NOMO-1 treated with DMSO at 0.1 percent for 48 hours (cell line): ENCODE measurements around the gene GRIPAP1.

Experiments used
- DNase-seq: peaks from one replicate; lab custom pipeline; 2025; ENCODE audit not compliant: unreplicated experiment; lab: John Stamatoyannopoulos, UW

Gene GRIPAP1

DNA sequence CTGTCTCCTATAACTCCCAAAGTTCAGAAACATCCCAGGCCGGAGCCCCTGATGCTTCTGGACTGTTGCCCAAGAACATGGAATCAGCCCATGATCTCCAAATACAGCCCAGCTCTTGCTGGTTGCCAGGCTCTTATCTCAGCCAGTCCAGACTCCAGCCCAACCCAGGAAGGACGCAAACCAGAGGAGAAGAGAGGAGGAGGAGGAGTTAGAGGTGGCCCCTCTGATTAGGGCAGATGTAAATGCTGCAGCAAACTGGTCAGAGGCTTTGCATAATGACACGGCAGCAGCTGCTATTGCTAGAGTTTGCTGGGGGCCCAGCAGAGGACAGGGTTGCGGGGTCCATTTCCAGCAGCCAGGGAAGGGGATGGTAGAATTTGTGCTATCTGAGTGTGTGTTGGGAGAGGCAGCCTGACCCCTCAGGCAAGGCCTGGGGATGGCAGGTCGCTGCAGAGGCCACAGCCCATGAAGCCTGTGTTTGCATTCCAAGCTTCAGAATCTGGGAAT, 40.4 kb downstream of the GRIPAP1 start:
- DNase-seq = no peak

- peak; percentile 18 for DNase-seq
Observed at GRCh38 chrX:48960291-48960690, 41.8 kb downstream of the GRIPAP1 start.

GRCh38 chrX:48958635-48959094, 43.4 kb downstream of the GRIPAP1 start:
- no peak for DNase-seq

GRCh38 chrX:48957827-48958634, 44.0 kb downstream of the GRIPAP1 start:
- peak; percentile 95 for DNase-seq

GRCh38 chrX:48957477-48957826, 44.6 kb downstream of the GRIPAP1 start, which contains the start of gene OTUD5:
Gene OTUD5, minus strand, starts transcription at chrX:48957607. Its CDS starts 37 bp downstream, at chrX:48957570.
- peak; percentile 68 for DNase-seq

- no peak for DNase-seq
Observed at GRCh38 chrX:48956728-48957414, 45.2 kb downstream of the GRIPAP1 start.

DNA sequence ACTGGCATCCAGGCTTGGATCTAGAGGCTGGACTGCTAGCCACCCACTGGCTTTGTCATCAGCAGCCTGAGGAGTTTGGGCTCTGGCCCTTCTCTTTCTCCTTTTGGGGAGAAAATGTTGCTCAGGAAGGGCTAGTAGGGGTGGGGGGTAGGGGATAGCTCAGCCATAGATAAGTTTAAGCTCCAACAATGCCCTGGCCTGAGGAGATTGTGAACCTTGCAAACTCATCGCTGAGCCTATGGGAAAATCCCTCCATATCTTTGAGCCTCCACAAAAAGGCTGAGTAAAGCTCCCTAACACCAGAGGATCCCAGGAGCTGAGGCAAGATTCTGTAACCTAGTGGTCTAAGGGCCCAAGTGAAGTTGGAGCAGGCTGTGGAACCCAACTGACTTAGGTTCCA, 53.5 kb downstream of the GRIPAP1 start:
- no peak for DNase-seq

DNA sequence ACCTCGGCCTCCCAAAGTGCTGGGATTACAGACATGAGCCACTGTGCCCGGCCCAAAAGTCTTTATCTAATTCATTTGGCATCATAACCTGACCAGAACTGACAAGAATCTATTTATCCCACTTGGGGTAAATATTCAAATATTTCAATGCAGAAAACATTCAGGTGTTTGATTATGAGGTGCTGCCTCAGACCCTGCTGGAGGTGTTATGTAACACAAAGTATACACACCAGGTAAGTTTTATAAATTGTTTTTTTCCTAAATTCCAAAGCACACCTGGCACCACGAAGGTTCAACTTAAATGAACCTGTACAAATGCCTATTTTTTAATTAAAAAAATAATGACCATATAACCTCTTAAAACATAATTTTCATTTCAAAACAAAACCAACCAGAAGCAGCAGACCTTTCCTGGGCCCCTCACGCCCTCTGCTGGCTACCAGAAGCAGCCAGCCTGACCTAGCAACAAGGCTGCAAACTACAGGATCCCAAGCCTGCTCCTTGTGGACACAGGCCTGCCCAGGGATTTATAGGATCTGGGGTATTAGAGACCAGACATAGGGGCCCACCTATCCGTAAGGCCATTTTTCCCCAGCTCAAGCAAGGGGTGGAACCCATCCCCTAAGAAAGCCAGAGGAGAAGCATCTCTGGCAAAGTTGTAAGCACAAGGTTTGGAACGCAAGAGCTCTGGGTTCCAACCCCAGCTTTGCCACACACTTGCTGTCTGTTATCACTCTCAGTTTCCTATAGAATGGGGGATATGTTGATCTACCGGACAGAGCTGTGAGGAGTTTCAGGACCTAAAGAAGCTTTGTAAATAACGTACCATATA, 56.3 kb downstream of the GRIPAP1 start:
- peak; percentile 11 for DNase-seq

GRCh38 chrX:48942895-48943294, 59.2 kb downstream of the GRIPAP1 start:
- DNase-seq = no peak

GRCh38 chrX:48940404-48940955, 61.6 kb downstream of the GRIPAP1 start:
- no peak for DNase-seq

- no peak for DNase-seq
Observed at GRCh38 chrX:48939524-48940228, 62.4 kb downstream of the GRIPAP1 start.

GRCh38 chrX:48938721-48939425, 63.2 kb downstream of the GRIPAP1 start:
- no peak for DNase-seq

GRCh38 chrX:48937054-48937907, 64.8 kb downstream of the GRIPAP1 start:
- DNase-seq = peak; percentile 87

GRCh38 chrX:48936429-48937053, 65.5 kb downstream of the GRIPAP1 start:
- DNase-seq = no peak

DNA sequence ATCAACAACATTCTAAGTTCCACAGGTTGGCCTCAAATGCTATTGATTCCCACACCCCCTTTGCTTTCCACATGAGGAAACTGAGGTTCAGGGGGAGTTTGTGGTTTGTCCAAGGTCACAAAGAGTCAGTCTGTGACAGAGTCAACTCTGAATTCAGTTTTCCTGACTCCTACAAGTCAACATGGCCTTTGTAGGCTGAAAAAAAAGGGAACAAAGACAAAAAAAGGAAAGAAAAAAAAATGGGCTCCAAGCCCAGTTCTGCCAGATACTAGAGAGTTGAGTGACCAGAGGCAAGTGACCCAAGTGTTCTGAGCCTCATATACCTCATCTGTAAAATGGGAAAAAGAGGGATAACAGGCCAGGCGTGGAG, 66.8 kb downstream of the GRIPAP1 start:
- DNase-seq = no peak

DNA sequence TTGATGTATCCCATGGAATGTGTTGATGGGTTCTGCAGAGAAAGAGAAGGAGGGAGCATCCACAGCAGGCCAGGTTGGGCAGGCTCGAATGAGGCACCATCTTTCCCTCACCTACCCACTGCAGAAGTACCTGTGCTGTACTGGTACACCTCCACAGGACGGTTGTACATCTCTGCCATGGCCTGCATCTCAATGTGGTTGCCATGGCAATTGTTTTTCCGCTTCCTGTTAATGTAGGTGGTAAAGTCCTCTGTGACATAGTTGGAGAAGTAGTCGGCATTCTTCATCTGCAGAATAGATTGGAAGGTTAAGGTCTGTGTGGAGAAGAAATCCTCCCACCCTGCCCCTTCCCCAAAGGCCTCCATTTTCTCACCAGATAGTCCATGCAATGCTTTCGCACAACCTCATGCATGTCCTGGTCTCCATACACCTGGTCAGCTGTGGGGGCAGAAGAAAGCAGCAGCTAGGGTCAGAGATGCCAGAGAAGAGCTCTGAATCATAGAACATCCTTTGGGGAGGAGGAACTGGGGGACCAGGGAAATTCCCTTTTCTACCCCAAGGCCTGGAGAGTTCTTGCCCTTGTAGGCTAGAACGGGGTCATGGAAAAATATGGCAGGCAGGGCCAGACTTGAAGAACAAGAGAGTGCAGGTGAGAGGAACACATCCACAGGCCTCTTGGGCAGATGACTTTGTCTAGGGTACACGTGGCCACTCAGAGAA, 67.3 kb downstream of the GRIPAP1 start:
- DNase-seq = no peak

DNA sequence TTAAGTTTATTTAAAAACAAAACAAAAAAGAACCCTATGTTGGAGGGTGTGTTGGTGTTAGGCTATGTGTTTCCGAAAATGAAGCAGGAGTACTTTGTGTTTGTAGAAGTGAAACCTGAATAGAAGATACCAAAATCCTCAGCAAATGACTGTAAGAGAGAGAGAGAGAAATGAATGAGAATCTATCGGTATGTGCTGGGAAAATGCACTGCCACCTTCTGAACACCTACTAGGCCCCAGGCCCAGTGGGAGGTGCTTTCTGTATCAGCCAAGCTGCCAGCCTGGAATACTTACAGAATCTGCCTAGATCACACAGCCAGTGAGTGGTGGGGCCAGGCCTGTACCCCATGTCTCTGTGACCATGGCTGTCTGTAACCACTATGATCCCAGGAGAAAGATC, 68.3 kb downstream of the GRIPAP1 start:
- DNase-seq = no peak
